ENCODE measurements around the gene VPS45. TPM values are rescaled to one million over a fixed set of nuclear protein-coding genes. Genes with fewer than 3 reads are reported as not detected.
A peak's percentile ranks its signal among the peaks of the same experiment; 100 is the strongest.

VPS45 gene
- total and polyA plus RNA-seq, 2 of the 8 experiments (the other 6 are each of a cell fraction or from before 2014, with no cell fraction given): 19.1 to 27.6 TPM

- H2AFZ ChIP-seq (ENCODE audit: low read length): no peak overlapping the region
- H3K14ac ChIP-seq (ENCODE audit: insufficient read length): no peak overlapping the region
- H4K8ac ChIP-seq (ENCODE audit: extremely low read depth, insufficient read depth, low read length): peak overlapping the region; percentile 77; the same call in 1 of the 2 replicates
- no peak overlapping the region for H3K23ac ChIP-seq (ENCODE audit: insufficient read length)
- WGBS, 2 experiments (ENCODE audit: extremely low coverage in 1 of 2, insufficient coverage in 1 of 2, insufficient read length in 1 of 2, insufficient replicate concordance in 2 of 2, low coverage in 1 of 2, low lambda C conversion rate in 2 of 2, missing lambda C conversion rate in 1 of 2): 5% methylated on average over 11 of the region's 114 CpGs; no CpG with 5 or more reads in 1 of the 2 experiments
- H3K27ac ChIP-seq (ENCODE audit: low read depth, low read length): no peak overlapping the region; the same call in 1 of the 2 replicates
- peak overlapping the region; percentile 93 to 96 for H3K4me2 ChIP-seq (ENCODE audit: insufficient read depth in 1 of 2, low read depth in 2 of 2, low read length in 2 of 2)
- no peak overlapping the region for H3K56ac ChIP-seq (replicated peaks; ENCODE audit: insufficient read length, low read depth, low read length)
- no peaks in the 10 kb centered on the region for H3K79me1 ChIP-seq (ENCODE audit: low read depth, low read length)
- H3K79me2 ChIP-seq (ENCODE audit: control insufficient read depth in 1 of 2, insufficient read depth in 2 of 2, low read length in 2 of 2): peaks cover 0 to 19% of the 10 kb centered on the region in 2 experiments; a peak in 2 of 4 replicates
- H2BK120ac ChIP-seq (replicated peaks; ENCODE audit: low read depth, low read length): no peak overlapping the region
- H2BK5ac ChIP-seq (ENCODE audit: low read depth, low read length): no peak overlapping the region
- H2AK5ac ChIP-seq (ENCODE audit: low read depth, low read length): no peak overlapping the region
- H4K91ac ChIP-seq (replicated peaks; ENCODE audit: insufficient read length, low read length): no peak overlapping the region
- peaks cover 0 to 2% (median 0%) of the 10 kb centered on the region in 4 experiments; a peak in 1 of 7 replicates for H3K27me3 ChIP-seq (replicated peaks in 1 of 4; ENCODE audit: control insufficient read depth in 3 of 4, extremely low read depth in 1 of 4, insufficient read depth in 3 of 4, low read length in 3 of 4)
- no peak for FAIRE-seq
- peak in 1 of 2 experiments; percentile 58 for DNase-seq (ENCODE audit: low read depth in 1 of 2, low spot score in 2 of 2)
- H3K9me3 ChIP-seq (ENCODE audit: insufficient read depth in 2 of 2, low read depth in 1 of 2, low read length in 1 of 2): no peaks in the 10 kb centered on the region
- peaks cover 0 to 5% of the 10 kb centered on the region in 2 experiments for H4K20me1 ChIP-seq (replicated peaks in 1 of 2; ENCODE audit: control insufficient read depth in 1 of 2, insufficient read depth in 2 of 2, low read length in 2 of 2)
- H4K5ac ChIP-seq (ENCODE audit: insufficient read length, low read depth, low read length): no peak overlapping the region
- H3K4me3 ChIP-seq (ENCODE audit: extremely low read depth in 1 of 4, insufficient read depth in 2 of 4, low read depth in 3 of 4, low read length in 4 of 4): peak overlapping the region; percentile 73 to 99 (median 79)
- H2BK12ac ChIP-seq (ENCODE audit: low read depth, low read length): no peak overlapping the region
- peaks cover 0 to 14% (median 5%) of the 10 kb centered on the region in 4 experiments; a peak in 6 of 7 replicates for H3K4me1 ChIP-seq (replicated peaks in 1 of 4; ENCODE audit: control insufficient read depth in 3 of 4, insufficient read depth in 4 of 4, low read length in 3 of 4)
- no peak overlapping the region for H2BK20ac ChIP-seq (ENCODE audit: low read length)
- peaks cover 14% of the 10 kb centered on the region for H3K23me2 ChIP-seq (ENCODE audit: low read depth, low read length)
- no peak overlapping the region for H3K4ac ChIP-seq (replicated peaks; ENCODE audit: insufficient read length, low read depth, low read length)
- ChIA-PET POLR2A (ENCODE audit: partially characterized antibody) (interaction anchor here (0.9 to 6.4 kb wide), 7 partner anchors 9 to 301 kb away, joined by 3 to 87 read pairs (median 5); a partner anchor contains a TSS), CTCF (ENCODE audit: partially characterized antibody) (interaction anchor here (0.8 to 4.1 kb wide), 3 partner anchors 9 to 15 kb away, joined by 3 to 20 read pairs (median 8); no protein-coding TSS in a partner anchor)
- H2BK15ac ChIP-seq (ENCODE audit: low read length): no peak overlapping the region
- peaks cover 5 to 21% (median 15%) of the 10 kb centered on the region in 4 experiments; a peak in 6 of 8 replicates for H3K36me3 ChIP-seq (ENCODE audit: control insufficient read depth in 2 of 4, insufficient read depth in 4 of 4, low read length in 3 of 4)
- 0 out of 2 replicates have a peak overlapping the region, but pooled peaks have one; percentile 40 for H3K18ac ChIP-seq (ENCODE audit: extremely low read depth, low read length)
- H3K9ac ChIP-seq (replicated peaks in 1 of 4; ENCODE audit: extremely low read depth in 1 of 4, low read depth in 3 of 4, low read length in 3 of 4): peak overlapping the region; percentile 67 to 94 (median 76)
- TF ChIP-seq TBP (IDR thresholded peaks at IDR 0.05; ENCODE audit: low read depth, low read length) (0 out of 2 replicates have a peak, but pooled peaks have one; percentile 15), KDM4A (IDR thresholded peaks at IDR 0.05; ENCODE audit: low read depth, low read length, severe bottlenecking) (peak; percentile 17), TAF1 (IDR thresholded peaks at IDR 0.05; ENCODE audit: low read depth, low read length) (0 out of 2 replicates have a peak, but pooled peaks have one; percentile 42), ASH2L (IDR thresholded peaks at IDR 0.05; ENCODE audit: low read length) (peak; percentile 46), USF2 (IDR thresholded peaks at IDR 0.05; ENCODE audit: low read length) (no peak), POLR2AphosphoS5 (IDR thresholded peaks at IDR 0.05; ENCODE audit: low read depth, low read length) (no peak)
- TF ChIP-seq, protein P1, sequence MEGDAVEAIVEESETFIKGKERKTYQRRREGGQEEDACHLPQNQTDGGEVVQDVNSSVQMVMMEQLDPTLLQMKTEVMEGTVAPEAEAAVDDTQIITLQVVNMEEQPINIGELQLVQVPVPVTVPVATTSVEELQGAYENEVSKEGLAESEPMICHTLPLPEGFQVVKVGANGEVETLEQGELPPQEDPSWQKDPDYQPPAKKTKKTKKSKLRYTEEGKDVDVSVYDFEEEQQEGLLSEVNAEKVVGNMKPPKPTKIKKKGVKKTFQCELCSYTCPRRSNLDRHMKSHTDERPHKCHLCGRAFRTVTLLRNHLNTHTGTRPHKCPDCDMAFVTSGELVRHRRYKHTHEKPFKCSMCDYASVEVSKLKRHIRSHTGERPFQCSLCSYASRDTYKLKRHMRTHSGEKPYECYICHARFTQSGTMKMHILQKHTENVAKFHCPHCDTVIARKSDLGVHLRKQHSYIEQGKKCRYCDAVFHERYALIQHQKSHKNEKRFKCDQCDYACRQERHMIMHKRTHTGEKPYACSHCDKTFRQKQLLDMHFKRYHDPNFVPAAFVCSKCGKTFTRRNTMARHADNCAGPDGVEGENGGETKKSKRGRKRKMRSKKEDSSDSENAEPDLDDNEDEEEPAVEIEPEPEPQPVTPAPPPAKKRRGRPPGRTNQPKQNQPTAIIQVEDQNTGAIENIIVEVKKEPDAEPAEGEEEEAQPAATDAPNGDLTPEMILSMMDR (IDR thresholded peaks at IDR 0.05; ENCODE audit: control extremely low read depth in 1 of 3, insufficient read depth in 1 of 3, low read depth in 1 of 3, low read length in 3 of 3): no peak
These were observed 82.8 kb downstream of the VPS45 start for GRCh38 chr1:150150133-150151021.

All from H1 (cell line).